IPS DF 19.7 (cell line): ENCODE results near the gene XDH.

ENCODE experiments used
- DNase-seq: peaks from one replicate; pipeline ENCODE4 v3.0.0-alpha.2; 2013; ENCODE audit warnings: low read depth, low spot score

The XDH gene

DNA sequence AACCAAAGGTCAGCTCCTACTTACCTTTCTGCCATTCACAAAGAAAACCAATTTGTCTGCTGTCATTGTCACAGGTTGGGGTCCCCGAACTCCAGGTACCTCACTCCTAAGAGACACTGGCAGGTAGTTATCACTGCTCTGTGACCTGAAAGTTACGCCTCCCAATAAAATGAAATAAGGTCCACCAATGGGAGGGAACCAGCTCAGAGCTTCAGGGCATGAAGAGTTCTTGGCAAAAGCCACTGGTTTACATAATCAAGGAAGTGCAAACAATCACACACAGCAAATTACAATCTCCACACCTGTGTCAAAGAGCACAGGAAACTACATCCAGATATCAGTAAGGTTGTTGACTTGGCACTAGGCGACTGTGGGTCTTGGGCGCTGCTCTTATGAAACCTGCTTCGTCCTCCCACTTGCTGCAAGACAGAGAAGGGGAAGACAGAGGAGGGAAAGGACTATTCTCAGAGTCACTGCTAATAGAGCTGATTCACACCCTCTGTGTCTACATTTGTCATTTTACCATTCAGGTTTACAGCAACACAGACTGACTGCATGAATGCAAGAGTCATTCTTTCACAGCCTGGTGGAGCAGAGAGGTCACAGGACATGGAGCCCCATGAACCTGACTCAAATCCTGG, at the start of gene XDH:
XDH (minus strand) TSS at position 142 of the 641 bp plus-strand sequence; CDS start at position 66, 76 bp downstream.
- DNase-seq, result no peak

DNA sequence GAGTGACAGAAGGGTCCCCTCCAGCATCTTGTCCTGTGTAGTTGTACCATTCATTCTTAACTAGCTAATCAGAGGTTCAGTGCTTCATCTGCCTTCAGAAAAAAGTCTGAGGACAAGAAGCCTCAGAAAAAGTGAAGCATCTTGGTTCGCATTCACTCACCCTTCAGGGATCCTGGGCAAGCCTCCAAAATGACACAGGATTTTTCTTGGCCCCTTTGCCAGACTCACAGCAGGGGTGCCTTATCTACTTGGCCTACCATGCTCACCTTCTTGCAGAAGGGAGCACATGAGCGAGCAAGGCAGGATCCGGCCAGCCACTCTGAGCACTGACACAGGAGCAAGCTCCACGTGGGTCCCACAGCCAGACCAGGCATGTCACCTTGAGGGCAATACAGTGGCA, 43.1 kb upstream of the XDH start:
- DNase-seq, result no peak

DNA sequence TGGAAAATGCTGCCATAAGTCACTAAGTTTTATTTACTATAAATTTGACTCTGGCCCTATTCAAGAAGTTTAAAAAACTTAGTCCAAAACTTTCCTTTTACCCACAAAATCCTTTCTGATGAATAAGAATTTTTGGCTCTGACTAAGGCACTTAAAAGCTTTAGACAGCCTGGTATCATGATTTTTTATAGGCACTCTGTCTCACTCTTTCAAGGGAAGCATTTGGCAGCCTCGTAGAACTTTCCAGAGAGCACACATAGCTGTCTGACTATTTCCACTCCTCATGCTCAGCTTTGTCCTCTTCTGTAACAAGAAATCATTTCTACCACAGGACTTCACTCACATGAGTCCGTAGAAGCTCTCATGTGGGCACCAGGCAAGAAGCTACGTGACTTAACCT, 32.3 kb upstream of the XDH start:
- DNase-seq, result no peak

DNA sequence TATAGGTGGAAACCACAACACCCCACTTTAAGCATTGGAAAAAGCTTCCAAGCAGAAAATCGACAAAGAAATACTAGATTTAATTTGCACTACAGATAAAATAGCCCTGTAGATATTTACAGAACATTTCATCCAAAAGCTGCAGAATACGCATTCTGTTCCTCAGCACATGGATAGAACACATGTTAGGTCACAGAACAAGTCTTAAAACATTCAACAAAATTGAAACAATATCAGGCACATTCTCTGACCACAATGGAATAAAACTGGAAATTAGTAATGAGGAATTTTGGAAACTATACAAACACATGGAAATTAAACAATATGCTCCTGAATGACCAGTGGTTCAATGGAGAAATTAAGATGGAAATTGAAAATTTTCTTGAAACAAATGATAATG, 27.8 kb upstream of the XDH start:
- no peak for DNase-seq

DNA sequence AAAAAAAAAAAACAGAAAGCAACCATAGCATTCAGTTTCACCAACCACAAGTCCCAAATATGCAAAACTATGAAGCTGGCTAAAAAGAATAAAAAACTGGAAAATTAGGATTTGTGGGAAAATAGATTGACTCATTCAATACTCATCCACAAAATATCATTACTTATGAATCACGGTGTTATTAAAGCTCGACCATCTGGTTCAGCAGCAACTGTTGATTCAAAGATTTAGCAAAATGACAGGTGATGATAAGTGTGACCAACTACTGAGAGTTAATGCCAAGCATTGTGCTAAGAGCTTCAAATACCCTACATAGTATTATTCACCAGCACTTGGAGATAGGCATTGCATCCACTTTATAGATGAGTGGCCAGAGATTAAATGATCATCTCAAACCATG, 26.2 kb upstream of the XDH start:
- DNase-seq, result no peak

DNA sequence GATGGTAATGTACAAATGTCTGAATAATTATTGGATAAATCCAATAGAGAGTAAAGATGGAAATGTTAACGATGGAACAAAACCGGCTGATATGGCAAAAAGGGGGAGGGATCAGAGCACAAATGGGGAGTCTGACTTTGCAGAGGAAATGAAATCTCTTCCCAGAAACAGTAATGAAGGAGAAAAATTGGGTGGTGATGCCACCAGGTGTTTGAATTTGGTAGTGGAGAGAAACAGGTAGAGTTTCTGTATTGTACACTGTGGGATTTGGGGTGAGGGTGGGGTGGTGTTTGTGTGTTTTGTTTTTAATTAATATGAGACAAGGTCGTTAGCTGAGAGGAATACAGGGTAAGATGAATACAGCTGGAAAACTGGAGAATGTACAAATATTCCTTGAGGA, 20.4 kb upstream of the XDH start:
- DNase-seq, result no peak

DNA sequence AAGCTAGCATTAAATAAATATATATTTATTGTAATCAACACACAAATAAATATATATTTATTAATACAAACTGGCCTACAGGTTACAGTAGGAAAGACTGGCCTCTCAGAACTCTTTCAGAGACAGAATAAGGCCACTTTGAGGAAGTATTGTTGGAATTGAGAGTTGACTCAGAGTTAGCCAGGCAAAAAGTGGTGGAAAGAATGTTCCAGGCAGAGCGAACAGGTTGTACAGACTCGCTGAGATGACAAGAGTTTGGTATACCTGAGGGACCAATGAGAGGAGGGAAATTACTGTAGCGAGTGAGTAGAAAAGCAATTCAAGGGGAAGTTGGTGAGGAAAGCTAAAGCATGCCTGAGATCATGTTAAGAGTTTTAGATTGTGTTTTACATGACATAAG, 19.0 kb upstream of the XDH start:
- no peak for DNase-seq

DNA sequence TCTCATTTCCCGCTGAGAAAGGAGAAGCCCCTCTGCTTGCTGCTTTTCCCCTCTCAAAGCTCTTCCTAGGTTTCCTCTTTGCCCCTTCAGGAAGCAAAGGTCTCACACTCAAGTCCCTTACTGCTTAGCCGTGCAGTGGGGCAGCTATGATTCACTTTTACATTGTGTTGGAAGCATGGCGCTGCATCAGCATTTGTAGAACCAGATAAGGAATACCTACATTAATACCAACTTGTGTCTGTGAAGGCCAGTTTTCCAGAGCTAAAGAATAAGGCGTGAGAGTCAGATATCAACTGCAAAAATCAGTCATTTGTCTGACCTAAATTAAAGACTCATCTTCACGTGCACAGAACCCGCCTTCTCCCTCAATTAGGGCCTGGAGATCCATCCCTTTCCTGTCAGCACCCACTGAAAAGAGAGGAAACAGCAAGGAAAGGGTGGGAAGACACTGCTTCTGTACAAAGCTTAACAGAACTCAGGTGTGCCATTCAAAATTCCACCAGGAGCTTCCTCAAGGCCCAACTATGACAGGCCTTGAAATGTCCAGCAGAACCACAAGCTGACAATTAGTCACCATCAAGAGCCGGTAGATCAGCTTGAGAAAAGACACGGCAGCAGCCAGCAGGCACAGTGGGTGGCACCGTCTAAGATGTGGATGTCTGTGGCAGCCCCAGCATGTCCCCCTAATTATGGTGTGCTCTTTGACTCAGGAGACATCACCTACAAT, 16.1 kb upstream of the XDH start:
- DNase-seq, result no peak

DNA sequence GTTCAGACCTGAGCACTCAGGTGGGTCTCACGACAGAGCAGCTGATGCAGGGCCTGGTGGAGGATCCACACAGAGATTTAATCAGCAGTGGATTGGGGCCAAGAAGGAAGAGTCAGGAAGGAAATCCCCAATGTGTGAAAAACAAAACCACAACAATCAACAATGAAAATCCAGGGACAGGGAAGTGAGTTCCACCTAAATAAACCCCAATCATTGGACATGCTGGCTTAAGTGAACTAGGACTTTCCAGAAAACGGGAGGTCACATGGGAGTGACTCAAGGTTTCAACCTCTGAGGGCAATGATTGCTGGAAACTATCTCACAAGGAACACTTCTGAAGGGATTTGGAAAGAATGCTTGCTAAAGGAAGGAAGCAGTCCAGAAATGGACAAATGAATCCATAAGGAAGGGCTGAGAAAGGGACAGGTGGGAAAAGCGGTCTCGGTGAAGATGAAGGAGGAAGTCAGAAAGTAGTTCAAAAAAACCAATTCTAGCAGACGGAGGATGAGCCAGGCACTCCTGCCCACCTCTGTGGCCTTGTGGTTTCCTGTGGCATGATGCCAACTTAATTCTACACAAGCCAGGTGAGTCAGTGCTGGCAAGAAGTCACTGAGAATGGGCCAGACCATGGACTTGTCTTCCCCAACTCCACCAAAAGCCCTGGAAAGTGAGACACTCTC, 15.4 kb upstream of the XDH start:
- no peak for DNase-seq

DNA sequence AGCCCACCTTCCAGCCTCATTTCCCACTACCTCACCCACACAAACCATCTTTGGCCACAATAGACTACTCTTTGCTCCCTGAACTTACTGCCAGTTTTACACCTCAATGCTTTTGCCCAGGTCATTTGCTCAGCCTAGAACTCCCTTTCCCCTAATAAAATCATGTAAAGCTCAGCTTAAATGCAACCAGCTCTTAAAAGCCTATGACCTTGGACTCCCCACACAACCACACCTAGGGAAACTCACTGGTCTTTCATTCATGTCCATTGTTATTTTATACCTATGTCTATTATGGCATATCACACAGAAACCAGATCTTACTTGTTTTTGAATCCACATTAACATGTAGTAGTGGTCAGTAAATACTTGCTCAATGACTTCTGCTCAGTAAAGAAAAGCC, 14.5 kb upstream of the XDH start:
- no peak for DNase-seq

DNA sequence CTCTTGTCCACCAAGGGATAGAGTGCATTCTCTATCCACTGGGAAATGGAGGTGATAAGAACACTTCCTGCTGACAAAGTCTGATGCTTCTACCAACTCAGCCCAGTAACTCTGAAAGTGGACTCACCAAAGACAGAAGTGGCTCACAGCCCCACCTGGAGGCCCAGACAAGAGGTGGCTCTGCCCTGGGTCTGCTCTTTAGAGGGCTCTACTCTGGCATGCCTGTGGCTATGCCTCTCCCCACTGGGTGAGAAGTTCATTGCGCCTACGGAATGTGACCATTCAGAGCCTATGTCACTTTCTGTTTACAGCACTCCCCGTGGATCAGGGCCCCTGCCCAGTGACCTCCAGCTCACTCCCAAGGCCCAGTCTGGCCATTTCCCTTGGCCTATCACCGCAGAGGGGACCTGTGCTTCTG, 13.5 kb upstream of the XDH start:
- DNase-seq, result peak; percentile 45

DNA sequence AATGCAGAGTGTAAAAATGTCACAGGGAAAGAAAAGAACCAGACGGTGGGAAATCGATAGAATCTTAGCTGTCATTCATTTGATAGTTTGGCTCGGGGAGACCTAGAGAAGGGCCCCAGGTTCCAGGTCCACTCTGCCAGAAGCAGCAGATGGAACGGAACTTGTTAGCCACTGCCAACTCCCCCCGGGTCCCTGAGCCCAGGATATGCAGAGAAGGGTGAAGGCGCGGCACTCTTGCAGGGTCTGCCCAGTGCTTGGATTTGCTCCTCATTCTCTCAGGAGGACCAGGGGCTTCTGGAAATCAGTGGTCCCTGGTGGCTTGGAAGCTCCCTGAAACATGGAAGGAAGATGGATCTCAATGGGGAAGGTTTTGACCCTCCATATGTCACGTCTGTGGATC, 11.6 kb upstream of the XDH start:
- DNase-seq, result no peak

DNA sequence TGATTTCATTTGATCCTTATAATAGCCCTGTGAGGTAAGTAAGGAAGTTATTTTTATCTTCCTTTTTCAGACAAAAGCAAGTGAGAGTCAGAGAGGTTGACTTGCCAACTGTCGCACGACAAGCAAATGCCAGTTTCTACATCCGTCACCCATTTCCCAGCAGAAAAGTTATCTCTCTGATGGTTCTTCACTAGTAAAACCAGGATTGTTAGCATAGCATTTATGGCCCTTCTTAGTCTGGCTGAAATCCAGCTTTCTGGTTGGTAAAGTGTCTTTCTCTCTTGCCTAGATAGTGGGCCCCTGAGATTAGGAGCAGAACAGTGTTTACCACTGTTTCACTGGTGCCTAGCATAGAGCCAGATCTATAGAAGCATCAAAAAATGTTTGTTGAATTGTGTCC, 7.1 kb upstream of the XDH start:
- DNase-seq, result no peak

DNA sequence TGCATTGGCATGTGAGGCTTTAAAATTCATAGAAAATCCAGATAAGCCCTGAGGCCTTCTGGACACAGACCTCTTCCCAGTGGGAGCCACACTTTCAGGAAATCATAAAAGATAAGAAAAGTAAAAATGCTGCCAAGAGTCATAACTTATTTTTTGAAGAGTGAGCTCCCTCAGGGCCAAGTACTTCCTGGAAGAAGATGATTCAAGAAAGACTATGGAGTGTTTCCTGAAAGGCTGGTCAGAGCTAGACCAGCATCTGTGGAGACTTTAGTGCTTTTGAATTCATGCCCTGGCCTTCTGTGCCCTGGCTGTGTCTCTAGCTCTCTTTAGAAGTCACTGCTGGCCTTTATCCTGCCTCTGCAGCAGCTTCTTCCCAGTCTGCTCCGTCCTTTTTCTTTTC, 6.4 kb upstream of the XDH start:
- DNase-seq, result no peak

DNA sequence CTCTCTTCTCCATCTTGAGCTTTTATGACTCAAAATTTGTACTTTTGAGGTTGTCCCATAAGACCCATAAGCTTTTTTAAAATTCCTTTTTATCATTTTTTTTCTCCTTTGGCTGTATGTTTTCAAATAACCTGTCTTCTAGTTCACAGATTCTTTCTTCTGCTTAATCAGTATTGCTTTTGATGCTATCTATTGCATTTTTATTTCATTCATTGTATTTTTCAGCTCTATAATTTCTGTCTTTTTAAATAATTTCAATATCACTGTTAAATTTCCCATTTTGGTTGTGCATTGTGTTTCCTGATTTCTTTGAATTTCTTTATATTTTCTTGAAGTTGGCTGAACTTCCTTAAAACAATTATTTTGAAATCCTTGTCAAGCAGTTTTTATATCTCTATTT, 4.8 kb upstream of the XDH start:
- DNase-seq, result no peak

DNA sequence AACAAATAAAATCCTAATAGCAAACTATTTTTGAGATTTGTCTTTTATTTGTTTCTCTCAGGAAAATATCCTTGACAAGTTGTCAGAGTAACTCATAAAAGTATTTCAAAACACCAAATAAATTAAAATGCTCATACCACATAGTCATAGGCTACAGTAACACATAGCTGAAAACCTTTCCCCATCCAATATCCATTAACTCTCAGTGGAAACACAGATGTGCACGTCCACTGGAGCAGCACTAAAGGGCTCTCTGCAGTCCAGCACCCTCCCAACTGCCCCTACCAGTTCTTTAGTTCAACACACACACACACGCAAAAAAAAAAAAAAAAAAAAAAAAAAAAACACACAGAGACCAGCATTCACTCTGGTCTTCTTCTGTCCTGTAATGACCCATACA, 879 bp upstream of the XDH start:
- no peak for DNase-seq

DNA sequence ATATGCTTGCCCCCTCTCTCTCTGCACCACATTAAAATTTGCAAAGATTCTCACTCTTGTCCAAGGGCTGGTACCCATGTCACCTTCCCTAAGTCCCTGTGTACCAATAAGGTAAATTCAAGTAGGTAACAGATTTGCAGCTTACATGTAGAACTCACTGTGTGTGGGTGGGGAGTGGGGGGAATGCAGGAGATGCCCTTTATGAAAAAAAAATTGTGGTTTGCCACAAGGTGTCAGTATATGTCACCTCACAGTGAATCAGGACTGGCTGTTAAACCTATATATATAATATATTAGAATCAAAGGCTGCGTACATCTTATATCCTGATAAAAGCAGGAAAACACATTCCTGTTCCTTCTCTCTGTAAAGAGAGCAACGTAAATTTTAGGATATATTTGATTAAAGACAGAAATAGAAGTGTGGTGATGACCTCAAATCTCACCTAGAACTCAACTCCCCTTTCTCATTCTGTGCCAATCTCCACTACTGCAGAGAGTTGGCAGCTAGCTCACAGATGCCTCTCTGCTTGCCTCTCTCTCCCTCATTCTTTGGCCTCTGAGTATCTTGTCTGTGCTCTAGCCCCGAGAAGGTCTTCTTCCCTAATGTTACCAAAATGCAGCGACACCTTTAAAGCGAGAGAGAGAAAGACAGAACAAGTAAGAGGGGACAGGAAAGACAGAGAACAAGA, 536 bp downstream of the XDH start:
- no peak for DNase-seq

DNA sequence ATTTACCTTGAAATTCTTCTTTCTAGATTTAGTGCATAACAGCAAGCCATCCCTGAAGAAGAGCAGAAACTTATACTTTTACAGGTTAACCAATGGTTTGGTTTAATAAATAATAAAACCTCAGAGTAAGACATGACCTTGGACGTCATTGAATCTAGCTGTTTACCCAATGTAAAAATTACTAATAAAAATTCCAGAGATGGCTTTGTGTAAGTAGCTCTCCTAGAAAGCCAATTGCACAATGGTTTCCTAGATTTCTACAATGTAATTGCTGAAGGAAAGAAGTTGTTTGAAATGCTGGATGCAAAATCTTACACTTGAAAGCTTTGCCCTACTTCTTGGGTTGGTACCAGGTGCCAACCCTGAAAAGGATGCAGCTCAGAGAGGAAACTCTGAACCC, 1.5 kb downstream of the XDH start:
- DNase-seq, result no peak

DNA sequence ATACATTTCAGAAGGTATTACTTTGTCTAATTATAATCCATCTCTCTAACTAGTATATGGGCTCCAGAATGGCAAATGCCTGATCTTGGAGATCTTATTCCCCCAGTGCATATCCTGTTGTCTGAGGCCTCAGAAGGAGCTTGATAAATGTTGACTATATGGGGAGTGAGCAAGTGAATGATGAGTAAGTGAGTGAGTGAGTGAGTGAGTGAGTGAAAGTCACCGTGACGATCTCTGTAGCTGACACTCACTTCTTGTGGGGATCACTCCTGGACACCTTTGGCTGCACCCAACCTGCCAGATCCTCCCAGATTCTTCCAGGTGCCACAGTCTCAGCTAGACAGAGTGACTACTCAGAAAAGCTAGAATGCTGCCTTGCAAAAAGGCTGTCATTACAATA, 2.8 kb downstream of the XDH start:
- DNase-seq, result no peak

DNA sequence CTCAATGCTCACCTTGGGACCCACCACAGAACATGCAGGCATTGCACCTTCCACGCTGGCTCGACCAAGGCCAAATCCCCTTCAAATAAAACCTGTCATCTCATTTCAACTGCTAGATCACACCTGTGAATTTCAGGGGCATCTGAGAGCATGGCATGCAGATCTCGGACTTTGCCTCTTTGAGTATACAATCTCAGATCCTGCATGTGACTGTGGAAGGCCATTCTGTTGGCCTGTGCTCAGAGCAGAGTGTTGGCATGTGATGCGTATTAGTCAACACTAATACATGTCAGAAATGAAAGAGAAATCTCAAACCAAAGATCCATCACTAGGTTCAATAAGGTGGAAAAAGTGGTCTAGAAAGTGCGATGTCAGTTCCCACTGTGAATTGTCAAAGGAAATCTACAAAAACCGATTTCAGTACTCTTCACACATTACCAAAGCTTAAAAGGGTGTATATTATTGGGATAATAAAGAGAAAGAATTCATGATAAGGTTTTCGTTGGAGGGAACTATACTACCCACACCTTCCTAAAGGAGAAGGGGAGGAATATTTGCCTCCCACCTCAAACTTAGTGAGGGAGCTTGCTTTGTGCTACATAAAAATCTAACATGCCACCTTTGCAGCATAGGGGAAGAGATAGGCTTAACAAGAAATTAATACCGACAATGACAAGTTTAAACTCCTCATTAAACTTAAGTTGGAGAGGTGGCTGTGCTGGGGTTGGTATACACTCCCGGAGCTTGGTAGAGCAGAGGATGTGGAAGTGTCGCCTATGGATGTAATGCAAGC, 7.8 kb downstream of the XDH start:
- no peak for DNase-seq

DNA sequence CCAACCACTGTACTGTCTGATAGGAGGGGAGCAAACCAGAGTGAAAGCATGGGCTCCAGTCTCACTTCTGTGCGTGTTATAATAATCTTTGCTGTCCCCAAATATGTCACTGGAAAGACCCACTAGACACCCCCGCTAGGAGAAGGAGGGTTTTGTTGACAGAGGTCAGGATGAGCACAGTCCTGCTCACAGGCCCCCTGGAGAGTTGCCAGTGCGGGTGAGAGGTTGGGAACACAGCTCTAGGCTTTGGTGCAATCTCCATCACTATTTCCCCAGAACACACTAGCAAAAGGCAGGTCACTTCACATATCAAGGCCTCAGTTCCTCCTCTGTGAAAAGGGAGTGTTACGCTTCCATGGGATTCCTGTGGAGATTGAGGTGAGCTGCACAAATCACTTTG, 9.7 kb downstream of the XDH start:
- DNase-seq, result no peak

DNA sequence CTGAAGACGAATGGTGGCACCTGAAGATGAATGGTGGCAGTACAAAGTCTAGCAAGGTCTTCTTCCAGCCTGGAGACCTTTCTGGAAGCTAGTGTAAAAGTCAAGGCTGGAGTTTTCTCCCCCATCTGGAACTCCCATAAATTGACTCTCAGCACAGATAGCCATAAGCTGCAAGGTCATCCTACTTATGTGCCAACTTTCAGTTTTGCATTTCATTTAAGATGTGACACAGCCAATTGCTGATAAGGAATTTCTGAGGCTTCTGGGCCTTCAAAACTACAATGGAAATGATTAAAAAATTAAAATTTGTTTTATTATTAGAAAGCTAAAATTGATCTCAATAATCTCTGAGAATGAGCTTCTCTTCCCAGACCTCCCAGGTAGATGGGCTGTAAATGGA, 10.2 kb downstream of the XDH start:
- no peak for DNase-seq
